Activated CD4-positive, alpha-beta T cell treated with anti-CD3 and anti-CD28 coated beads for 1 hour (primary cell): Measurements from ENCODE around the gene PUS7L.
"Not testable (repeated sequence)": the region's sequence is repeated elsewhere in the genome, so short reads cannot be mapped to it uniquely, and the experiment has no call there.

Experiments
- DNase-seq: peaks from one replicate; pipeline ENCODE4 v3.0.0-alpha.2; 2020

PUS7L gene

GRCh38 chr12:43744826-43745225 is 13.8 kb downstream of the PUS7L start:
- no peak for DNase-seq

- DNase-seq = no peak
These were observed 16.5 kb downstream of the PUS7L start for GRCh38 chr12:43742106-43742505.

- no peak for DNase-seq
These were observed 18.0 kb downstream of the PUS7L start for GRCh38 chr12:43740511-43741100.

- no peak for DNase-seq
These were observed 20.9 kb downstream of the PUS7L start for GRCh38 chr12:43737646-43738045.

- DNase-seq = no peak
These were observed 21.6 kb downstream of the PUS7L start for GRCh38 chr12:43736927-43737440.

GRCh38 chr12:43733687-43734086 is 24.9 kb downstream of the PUS7L start:
- no peak for DNase-seq

- DNase-seq = no peak
These were observed 28.3 kb downstream of the PUS7L start for GRCh38 chr12:43730283-43730682.

- DNase-seq = no peak
These were observed 29.9 kb downstream of the PUS7L start for GRCh38 chr12:43728698-43729097.

GRCh38 chr12:43728117-43728516 is 30.5 kb downstream of the PUS7L start:
- DNase-seq = no peak

- no peak for DNase-seq
These were observed 35.5 kb downstream of the PUS7L start for GRCh38 chr12:43723134-43723533.

- DNase-seq = no peak
These were observed 36.0 kb downstream of the PUS7L start for GRCh38 chr12:43722621-43723020.

- no peak for DNase-seq
These were observed 47.2 kb downstream of the PUS7L start for GRCh38 chr12:43711348-43711747.

GRCh38 chr12:43703772-43704171 is 54.8 kb downstream of the PUS7L start:
- not testable (repeated sequence) for DNase-seq

- DNase-seq = not testable (repeated sequence)
These were observed 57.4 kb downstream of the PUS7L start for GRCh38 chr12:43701194-43701593.

GRCh38 chr12:43696154-43696553 is 62.4 kb downstream of the PUS7L start:
- DNase-seq = no peak

GRCh38 chr12:43694879-43695278 is 63.7 kb downstream of the PUS7L start:
- DNase-seq = no peak

GRCh38 chr12:43692064-43692463 is 66.5 kb downstream of the PUS7L start:
- no peak for DNase-seq

- DNase-seq = not testable (repeated sequence)
These were observed 73.1 kb downstream of the PUS7L start for GRCh38 chr12:43685491-43685890.

- DNase-seq = no peak
These were observed 82.3 kb downstream of the PUS7L start for GRCh38 chr12:43676183-43676813.

GRCh38 chr12:43675048-43675904 is 83.3 kb downstream of the PUS7L start:
- no peak for DNase-seq

GRCh38 chr12:43669373-43669772 is 89.2 kb downstream of the PUS7L start:
- DNase-seq = no peak
